Measurements from ENCODE around the gene SURF4.

DNA sequence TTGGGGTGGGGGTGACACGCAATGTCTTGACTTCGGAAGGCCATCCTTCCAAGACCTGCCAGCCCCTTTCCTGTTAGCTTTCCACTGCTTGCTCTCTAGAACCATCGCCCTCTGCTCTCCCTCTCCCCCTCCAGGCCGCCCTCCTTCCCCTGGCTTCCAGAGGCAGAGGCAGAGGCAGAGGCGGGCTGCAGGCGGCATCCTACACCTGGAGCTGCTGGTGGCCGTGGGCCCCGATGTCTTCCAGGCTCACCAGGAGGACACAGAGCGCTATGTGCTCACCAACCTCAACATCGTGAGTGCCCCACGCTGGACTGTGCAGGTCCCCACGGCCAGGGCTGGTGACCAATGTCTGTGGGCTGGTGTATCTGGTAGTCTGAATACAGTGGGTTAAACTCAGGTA lies 48.3 kb upstream of the SURF4 start:
- TF ChIP-seq, protein P1, sequence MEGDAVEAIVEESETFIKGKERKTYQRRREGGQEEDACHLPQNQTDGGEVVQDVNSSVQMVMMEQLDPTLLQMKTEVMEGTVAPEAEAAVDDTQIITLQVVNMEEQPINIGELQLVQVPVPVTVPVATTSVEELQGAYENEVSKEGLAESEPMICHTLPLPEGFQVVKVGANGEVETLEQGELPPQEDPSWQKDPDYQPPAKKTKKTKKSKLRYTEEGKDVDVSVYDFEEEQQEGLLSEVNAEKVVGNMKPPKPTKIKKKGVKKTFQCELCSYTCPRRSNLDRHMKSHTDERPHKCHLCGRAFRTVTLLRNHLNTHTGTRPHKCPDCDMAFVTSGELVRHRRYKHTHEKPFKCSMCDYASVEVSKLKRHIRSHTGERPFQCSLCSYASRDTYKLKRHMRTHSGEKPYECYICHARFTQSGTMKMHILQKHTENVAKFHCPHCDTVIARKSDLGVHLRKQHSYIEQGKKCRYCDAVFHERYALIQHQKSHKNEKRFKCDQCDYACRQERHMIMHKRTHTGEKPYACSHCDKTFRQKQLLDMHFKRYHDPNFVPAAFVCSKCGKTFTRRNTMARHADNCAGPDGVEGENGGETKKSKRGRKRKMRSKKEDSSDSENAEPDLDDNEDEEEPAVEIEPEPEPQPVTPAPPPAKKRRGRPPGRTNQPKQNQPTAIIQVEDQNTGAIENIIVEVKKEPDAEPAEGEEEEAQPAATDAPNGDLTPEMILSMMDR (IDR thresholded peaks at IDR 0.05), result no peak
- no peak for TF ChIP-seq POLR2A (IDR thresholded peaks at IDR 0.05)

Measured in esophagus squamous epithelium (tissue), 4 donors.